Type B pancreatic cell (in vitro differentiated cells): Measurements from ENCODE around the gene FAM20B. TPM values are rescaled to one million over a fixed set of nuclear protein-coding genes. Genes with fewer than 3 reads are reported as not detected.

Experiments
- DNase-seq: peaks from one replicate; pipeline ENCODE4 v3.0.0; 2021; ENCODE audit warnings: mixed read lengths; ENCODE audit not compliant: unreplicated experiment; ENCODE audit errors: extremely low spot score
- H3K27ac Mint-ChIP-seq: 2 replicates; pipeline ENCODE4 v1.8.0; 2021; ENCODE audit warnings: mild to moderate bottlenecking, mixed read lengths
- H3K27me3 Mint-ChIP-seq: 2 replicates; pipeline ENCODE4 v1.8.0; 2021; ENCODE audit warnings: mixed read lengths
- H3K36me3 Mint-ChIP-seq: 2 replicates; pipeline ENCODE4 v1.8.0; 2021; ENCODE audit warnings: mixed read lengths
- H3K4me1 Mint-ChIP-seq: one replicate; pipeline ENCODE4 v1.8.0; 2021; ENCODE audit warnings: mixed read lengths; ENCODE audit not compliant: unreplicated experiment
- H3K4me3 Mint-ChIP-seq: 2 replicates; pipeline ENCODE4 v1.8.0; 2021; ENCODE audit warnings: mild to moderate bottlenecking, mixed read lengths
- H3K9me3 Mint-ChIP-seq: 2 replicates; pipeline ENCODE4 v1.8.0; 2021; ENCODE audit warnings: mixed read lengths
- CTCF ChIP-seq: fragments of 200-600 bp; sonication (generic); conservative IDR thresholded peaks from 2 replicates; pipeline ENCODE4 v1.5.0; 2021; ENCODE audit warnings: antibody characterized with exemption, mild to moderate bottlenecking
- total RNA-seq: library from RNA; stranded (reverse); gene quantifications from 2 replicates; pipeline ENCODE4 v1.2.1, GENCODE V29; 2021; ENCODE audit warnings: low replicate concordance

The FAM20B gene
- total RNA-seq, 1 donor from 2014 or later = 41.0 TPM

GRCh38 chr1:179047636-179047997 lies 21.9 kb downstream of the FAM20B start:
- TF ChIP-seq CTCF = no peak
- H3K27ac Mint-ChIP-seq = no peak overlapping the region
- peaks cover 5% of the 10 kb centered on the region for H3K9me3 Mint-ChIP-seq
- H3K4me3 Mint-ChIP-seq = no peak overlapping the region
- H3K4me1 Mint-ChIP-seq = peaks cover 17% of the 10 kb centered on the region
- no peaks in the 10 kb centered on the region for H3K27me3 Mint-ChIP-seq
- H3K36me3 Mint-ChIP-seq = peaks cover 24% of the 10 kb centered on the region
- no peak for DNase-seq

GRCh38 chr1:179048339-179049124 lies 22.8 kb downstream of the FAM20B start:
- no peak for DNase-seq
- TF ChIP-seq CTCF = no peak
- peaks cover 17% of the 10 kb centered on the region for H3K4me1 Mint-ChIP-seq
- no peak overlapping the region for H3K4me3 Mint-ChIP-seq
- no peaks in the 10 kb centered on the region for H3K27me3 Mint-ChIP-seq
- H3K36me3 Mint-ChIP-seq = peaks cover 24% of the 10 kb centered on the region
- no peak overlapping the region for H3K27ac Mint-ChIP-seq
- peaks cover 3% of the 10 kb centered on the region for H3K9me3 Mint-ChIP-seq

GRCh38 chr1:179052776-179053175 lies 27.1 kb downstream of the FAM20B start:
- no peak overlapping the region for H3K27ac Mint-ChIP-seq
- peaks cover 7% of the 10 kb centered on the region for H3K4me1 Mint-ChIP-seq
- no peak for DNase-seq
- TF ChIP-seq CTCF = no peak
- no peaks in the 10 kb centered on the region for H3K9me3 Mint-ChIP-seq
- H3K27me3 Mint-ChIP-seq = no peaks in the 10 kb centered on the region
- peaks cover 35% of the 10 kb centered on the region for H3K36me3 Mint-ChIP-seq
- H3K4me3 Mint-ChIP-seq = no peak overlapping the region

GRCh38 chr1:179053486-179053885 lies 27.8 kb downstream of the FAM20B start:
- Mint-ChIP-seq H3K9me3 (no peaks in the 10 kb centered on the region), H3K36me3 (peaks cover 38% of the 10 kb centered on the region), H3K27me3 (no peaks in the 10 kb centered on the region), H3K4me3 (no peak overlapping the region), H3K4me1 (no peaks in the 10 kb centered on the region), H3K27ac (no peak overlapping the region)
- no peak for DNase-seq
- TF ChIP-seq CTCF = no peak

GRCh38 chr1:179055937-179056336 lies 30.2 kb downstream of the FAM20B start:
- Mint-ChIP-seq H3K4me1 (no peaks in the 10 kb centered on the region), H3K36me3 (peaks cover 51% of the 10 kb centered on the region), H3K9me3 (no peaks in the 10 kb centered on the region), H3K4me3 (no peak overlapping the region), H3K27me3 (no peaks in the 10 kb centered on the region), H3K27ac (no peak overlapping the region)
- no peak for TF ChIP-seq CTCF
- no peak for DNase-seq
